K562 (cell line): ENCODE data around the gene KBTBD12. TPM values are rescaled to one million over a fixed set of nuclear protein-coding genes. Genes with fewer than 3 reads are reported as not detected.

Experiments
- ATAC-seq: fragments of 200-7000 bp; cut with Tn5 transposase; 3 replicates; pipeline ENCODE4 v1.9.1; 2020; ENCODE audit warnings: moderate library complexity
- BruUV-seq: library from RNA; stranded (reverse); fragments of 400-500 nt; replicated peaks from 2 replicates; lab custom pipeline; 2021; lab: Mats Ljungman, UMichigan
- CTCF ChIA-PET: fragments of 300-600 bp; formaldehyde crosslinking; extraction: SDS; loops from one replicate; lab custom pipeline; 2021; ENCODE audit warnings: low intra/inter-chr PET ratio; lab: Yijun Ruan, JAX
- POLR2A ChIA-PET: fragments of 300-600, 350-650 bp; sonication (Branson Sonifier 250); formaldehyde crosslinking; extraction: SDS; loops from one replicate; lab custom pipeline; 2021; ENCODE audit warnings: antibody characterized with exemption, inconsistent platforms; lab: Yijun Ruan, JAX
- DNase-seq, 4 experiments: peaks; one replicate each; pipeline versions ENCODE4 v3.0.0 to v3.0.0-alpha.2; 2011 to 2018; ENCODE audit warnings: low spot score in 3 of 4, mixed read lengths in 3 of 4; ENCODE audit errors: extremely low read depth in 1 of 4
- FAIRE-seq: peaks from 2 replicates; lab custom pipeline; 2011; peaks lifted over from hg19 to GRCh38; lab: Jason Lieb, UNC
- H2AFZ ChIP-seq: 2 replicates; pipeline ENCODE4 v1.6.0; 2011; ENCODE audit warnings: low read depth, low read length, control low read depth, inconsistent platforms
- H3K27ac ChIP-seq: fragments of 200-600 bp; 3 replicates; pipeline ENCODE4 v1.8.0; 2011; ENCODE audit warnings: low read depth, mild to moderate bottlenecking, control low read depth, inconsistent platforms, low read length, moderate library complexity, mixed read lengths; ENCODE audit errors: extremely low read depth
- H3K27me3 ChIP-seq, 2 experiments: fragments of 300-600 bp in 1 of 2; 2 replicates in 1 of 2; 3 replicates in 1 of 2; pipeline versions ENCODE4 v1.6.0 to v1.8.0; 2011; ENCODE audit warnings: inconsistent platforms in 2 of 2, low read length in 2 of 2, mild to moderate bottlenecking in 1 of 2, mixed read lengths in 1 of 2, moderate library complexity in 1 of 2; ENCODE audit not compliant: control insufficient read depth in 2 of 2, insufficient read depth in 2 of 2
- H3K36me3 ChIP-seq: fragments of 300-600 bp; 3 replicates; pipeline ENCODE4 v1.8.0; 2011; ENCODE audit warnings: mild to moderate bottlenecking, low read length, inconsistent platforms; ENCODE audit not compliant: control insufficient read depth, insufficient read depth
- H3K4me1 ChIP-seq, 2 experiments: fragments of 200-600 bp in 1 of 2; replicated peaks in 1 of 2; 2 replicates in 1 of 2; 3 replicates in 1 of 2; pipeline versions ENCODE4 v1.5.1 to v1.8.0; 2011; ENCODE audit warnings: inconsistent platforms in 2 of 2, low read length in 2 of 2, mild to moderate bottlenecking in 1 of 2, mixed read lengths in 1 of 2, moderate library complexity in 1 of 2; ENCODE audit not compliant: control insufficient read depth in 2 of 2, insufficient read depth in 2 of 2
- H3K4me2 ChIP-seq: 2 replicates; pipeline ENCODE4 v1.6.1; 2011; ENCODE audit warnings: low read length, control low read depth, inconsistent platforms, mixed read lengths; ENCODE audit not compliant: insufficient read depth
- H3K4me3 ChIP-seq: fragments of 200-600 bp; sonication (generic), shearing (Covaris generic); 2 replicates; pipeline ENCODE4 v1.5.1; 2016; ENCODE audit warnings: control low read depth, inconsistent platforms
- H3K79me2 ChIP-seq: fragments of 200-600 bp; 3 replicates; pipeline ENCODE4 v1.8.0; 2011; ENCODE audit warnings: low read length, inconsistent platforms; ENCODE audit not compliant: control insufficient read depth, insufficient read depth
- H3K9ac ChIP-seq, 2 experiments: 2 replicates each; pipeline versions ENCODE4 v1.6.0 to v1.6.1; 2011; ENCODE audit warnings: low read depth in 2 of 2, low read length in 2 of 2, control low read depth in 1 of 2, inconsistent platforms in 1 of 2, mild to moderate bottlenecking in 1 of 2, mixed read lengths in 1 of 2; ENCODE audit not compliant: insufficient read depth in 1 of 2
- H3K9me1 ChIP-seq: one replicate; pipeline ENCODE4 v1.6.0; 2011; ENCODE audit warnings: inconsistent platforms, mild to moderate bottlenecking, low read length, moderate library complexity; ENCODE audit not compliant: control insufficient read depth, insufficient read depth
- H3K9me3 ChIP-seq: replicated peaks from 2 replicates; pipeline ENCODE4 v1.5.1; 2011; ENCODE audit warnings: low read depth, low read length, inconsistent platforms; ENCODE audit not compliant: control insufficient read depth, insufficient read depth
- H4K20me1 ChIP-seq: replicated peaks from 2 replicates; pipeline ENCODE4 v1.6.1; 2011; ENCODE audit warnings: low read length, inconsistent platforms, mixed read lengths; ENCODE audit not compliant: control insufficient read depth, insufficient read depth
- BRF1 ChIP-seq: IDR thresholded peaks from 3 replicates; pipeline ENCODE4 v1.6.1; 2011; ENCODE audit warnings: borderline replicate concordance, mild to moderate bottlenecking; ENCODE audit not compliant: insufficient read length; ENCODE audit errors: extremely low read depth
- DDX20 ChIP-seq: fragments of 450-650 bp; IDR thresholded peaks from 2 replicates; pipeline ENCODE4 v1.6.1; 2016; ENCODE audit warnings: missing genetic modification characterization, low read depth, mild to moderate bottlenecking, missing compliant biosample characterization, moderate library complexity
- HMGXB4 ChIP-seq: sonication (generic); formaldehyde crosslinking; IDR thresholded peaks from 2 replicates; pipeline ENCODE4 v1.8.1; 2023; ENCODE audit warnings: mild to moderate bottlenecking, missing genetic modification reagents
- MTA3 ChIP-seq: fragments of 450-650 bp; formaldehyde crosslinking; IDR thresholded peaks from 2 replicates; pipeline ENCODE4 v1.6.1; 2017; ENCODE audit warnings: mild to moderate bottlenecking, borderline replicate concordance
- NCOA2 ChIP-seq, 2 experiments: fragments of 450-650 bp; IDR thresholded peaks; 2 replicates each; pipeline ENCODE4 v1.6.1; 2018; ENCODE audit warnings: mild to moderate bottlenecking in 2 of 2, moderate library complexity in 1 of 2; ENCODE audit not compliant: partially characterized antibody in 2 of 2
- NR2C1 ChIP-seq, 2 experiments: fragments of 450-650 bp; IDR thresholded peaks; 2 replicates each; pipeline ENCODE4 v1.6.1; 2017; ENCODE audit warnings: mild to moderate bottlenecking in 2 of 2, antibody characterized with exemption in 1 of 2, inconsistent platforms in 1 of 2, missing compliant biosample characterization in 1 of 2, missing genetic modification characterization in 1 of 2
- SP2 ChIP-seq: IDR thresholded peaks from 2 replicates; pipeline ENCODE4 v1.6.1; 2011; ENCODE audit warnings: mild to moderate bottlenecking, low read depth, low read length, moderate library complexity; ENCODE audit not compliant: poor library complexity, severe bottlenecking; ENCODE audit errors: extremely low read depth
- STAG1 ChIP-seq: sonication (generic); formaldehyde crosslinking; IDR thresholded peaks from 2 replicates; pipeline ENCODE4 v1.5.0; 2020; ENCODE audit warnings: missing genetic modification reagents, borderline replicate concordance
- ZC3H8 ChIP-seq: fragments of 450-650 bp; IDR thresholded peaks from 2 replicates; pipeline ENCODE4 v1.6.1; 2017
- ZNF224 ChIP-seq: sonication (generic); formaldehyde crosslinking; IDR thresholded peaks from 2 replicates; pipeline ENCODE4 v1.8.0; 2022; ENCODE audit warnings: mild to moderate bottlenecking, missing genetic modification reagents
- WGBS: fragments of 100-300 bp; shearing (Covaris generic); methylation state at CpG from one replicate; pipeline ENCODE4 v1.1.6; 2016; ENCODE audit warnings: low coverage, mixed read lengths; ENCODE audit not compliant: insufficient coverage; ENCODE audit errors: missing lambda C conversion rate; 5-methylcytosine and 5-hydroxymethylcytosine counted together
- in situ Hi-C: fragments of 300-500 bp; cut with MboI; formaldehyde crosslinking; loops from 4 replicates; pipeline ENCODE4 v1.15.0; 2018; ENCODE audit warnings: inconsistent platforms, mixed read lengths
- intact Hi-C: fragments of 100-400 bp; cut with micrococcal nuclease; formaldehyde crosslinking; loops from 2 replicates; pipeline ENCODE4 v1.14.2; 2022
- polyA plus RNA-seq, 8 experiments: library from polyadenylated mRNA; depleted of rRNA in 4 of 8; stranded (reverse) in 5 of 8; unstranded in 3 of 8; fragments of >200 nt; fragmentation: Nextera tagmentation in 2 of 8; fragmentation: Illumina TruSeq in 1 of 8; extraction: Ambion mirVana in 2 of 8; extraction: Trizol in 1 of 8; gene quantifications; 2 replicates each; pipeline versions ENCODE4 v1.2.1 to v1.2.3, GENCODE V29; 2011 to 2014; ENCODE audit warnings: inconsistent platforms in 1 of 8, missing spikeins in 1 of 8
- total RNA-seq, 7 experiments: library from RNA; depleted of rRNA in 6 of 7; stranded (reverse); fragments of >200 nt in 6 of 7; fragmentation: Illumina TruSeq in 2 of 7; extraction: Trizol in 2 of 7; gene quantifications; 2 replicates each; pipeline versions ENCODE4 v1.2.1 to v1.2.3, GENCODE V29; 2011 to 2021; ENCODE audit warnings: low replicate concordance in 1 of 7

Gene KBTBD12
- total and polyA plus RNA-seq, 9 of the 15 experiments (the other 6 are each of a cell fraction or from before 2014, with no cell fraction given), result not detected

GRCh38 chr3:127987309-127987995, 72.4 kb downstream of the KBTBD12 start (continued):
- no peak for TF ChIP-seq HMGXB4 (CRISPR knock-in tag)

GRCh38 chr3:127988770-127989557, 73.9 kb downstream of the KBTBD12 start:
- Histone ChIP-seq H2AFZ (no peak overlapping the region), H3K4me1 (peaks cover 0 to 8% of the 10 kb centered on the region in 2 experiments; a peak in 2 of 5 replicates), H3K4me2 (no peak overlapping the region), H3K9me1 (no peaks in the 10 kb centered on the region), H3K79me2 (no peaks in the 10 kb centered on the region), H4K20me1 (no peaks in the 10 kb centered on the region), H3K4me3 (no peak overlapping the region), H3K9me3 (no peaks in the 10 kb centered on the region), H3K9ac (no peak overlapping the region), H3K36me3 (no peaks in the 10 kb centered on the region), H3K27me3 (peaks cover 4 to 63% of the 10 kb centered on the region in 2 experiments; a peak in 4 of 5 replicates), H3K27ac (no peak overlapping the region)
- BruUV-seq, result no TSS peak
- ChIA-PET CTCF (no interaction called here), POLR2A (interaction anchor here (0.8 kb wide), 1 partner anchor 8 kb away, joined by 3 read pairs; no protein-coding TSS in a partner anchor)
- DNase-seq (no peak), FAIRE-seq (no peak), ATAC-seq (no peak)
- in situ Hi-C loops, result no loop called here
- 4% methylated on average over 8 of the region's 11 CpGs for WGBS
- TF ChIP-seq BRF1 (no peak), ZNF224 (CRISPR knock-in tag) (no peak), STAG1 (CRISPR knock-in tag) (no peak), NR2C1 (IDR thresholded peaks at IDR 0.05) (no peak), NR2C1 (tag; IDR thresholded peaks at IDR 0.05) (no peak), MTA3 (no peak), NCOA2 (IDR thresholded peaks at IDR 0.05; ENCODE audit: partially characterized antibody in 2 of 2) (no peak), ZC3H8 (no peak), SP2 (no peak), DDX20 (no peak)
- intact Hi-C loops, result loop anchor here (10.0 kb wide), 1 partner anchor 146 kb away; no protein-coding TSS in a partner anchor
